Left ventricle myocardium inferior (tissue), 1 donor: Measurements from ENCODE around the gene IGSF21. TPM values are rescaled to one million over a fixed set of nuclear protein-coding genes. Genes with fewer than 3 reads are reported as not detected.

Source experiments
- DNase-seq: peaks from one replicate; pipeline ENCODE4 v3.0.0-alpha.2; 2020
- H3K27ac ChIP-seq: fragments of 200-600 bp; replicated peaks from 2 replicates; pipeline ENCODE4 v1.8.0; 2021
- H3K27me3 ChIP-seq: fragments of 200-600 bp; 2 replicates; pipeline ENCODE4 v1.8.0; 2021; ENCODE audit warnings: low read depth
- H3K36me3 ChIP-seq: fragments of 200-600 bp; 2 replicates; pipeline ENCODE4 v1.8.0; 2021
- H3K4me1 ChIP-seq: fragments of 200-600 bp; 2 replicates; pipeline ENCODE4 v1.8.0; 2021
- H3K4me3 ChIP-seq: fragments of 200-600 bp; 2 replicates; pipeline ENCODE4 v1.8.0; 2021; ENCODE audit warnings: mild to moderate bottlenecking, moderate library complexity
- H3K9me3 ChIP-seq: fragments of 200-600 bp; replicated peaks from 2 replicates; pipeline ENCODE4 v1.8.0; 2021
- CTCF ChIP-seq: fragments of 200-600 bp; IDR thresholded peaks from 2 replicates; pipeline ENCODE4 v1.8.0; 2021; ENCODE audit warnings: antibody characterized with exemption, mild to moderate bottlenecking, borderline replicate concordance
- intact Hi-C: fragments of 100-400 bp; cut with micrococcal nuclease; formaldehyde crosslinking; loops from one replicate; pipeline ENCODE4 v1.11.0; 2022
- total RNA-seq: library from RNA; stranded (reverse); fragmentation: NEBNext Ultra II Directional; extraction: Animal tissue kit (Norgen Biotek cat#: 25700); gene quantifications from one replicate; pipeline ENCODE4 v1.2.1, GENCODE V29; 2021
- donor health status: DM: no; HTN: yes; CAD: no; lungs with severe emphysema.

IGSF21 gene
- total RNA-seq, 1 donor from 2014 or later = 0.47 TPM

GRCh38 chr1:18079941-18080735 lies 27.5 kb upstream of the IGSF21 start:
- Histone ChIP-seq H3K27ac (no peak overlapping the region), H3K4me3 (no peak overlapping the region), H3K9me3 (no peaks in the 10 kb centered on the region), H3K36me3 (no peaks in the 10 kb centered on the region), H3K27me3 (peaks cover 90% of the 10 kb centered on the region), H3K4me1 (no peaks in the 10 kb centered on the region)
- no peak for DNase-seq
- intact Hi-C loops = no loop called here
- TF ChIP-seq CTCF = no peak

GRCh38 chr1:18085387-18086074 lies 22.1 kb upstream of the IGSF21 start:
- no peak for TF ChIP-seq CTCF
- H3K9me3 ChIP-seq = no peaks in the 10 kb centered on the region
- H3K27ac ChIP-seq = no peak overlapping the region
- intact Hi-C loops = no loop called here
- peaks cover 98% of the 10 kb centered on the region for H3K27me3 ChIP-seq
- no peaks in the 10 kb centered on the region for H3K4me1 ChIP-seq
- H3K36me3 ChIP-seq = no peaks in the 10 kb centered on the region
- no peak overlapping the region for H3K4me3 ChIP-seq
- DNase-seq = no peak

GRCh38 chr1:18088077-18088594 lies 19.5 kb upstream of the IGSF21 start:
- Histone ChIP-seq H3K27ac (no peak overlapping the region), H3K36me3 (no peaks in the 10 kb centered on the region), H3K4me1 (no peaks in the 10 kb centered on the region), H3K9me3 (no peaks in the 10 kb centered on the region), H3K27me3 (peaks cover 98% of the 10 kb centered on the region), H3K4me3 (no peak overlapping the region)
- DNase-seq = no peak
- no peak for TF ChIP-seq CTCF
- intact Hi-C loops = no loop called here

GRCh38 chr1:18089488-18089887 lies 18.1 kb upstream of the IGSF21 start:
- no peak for DNase-seq
- Histone ChIP-seq H3K36me3 (no peaks in the 10 kb centered on the region), H3K27me3 (peaks cover 99% of the 10 kb centered on the region), H3K4me3 (no peak overlapping the region), H3K9me3 (no peaks in the 10 kb centered on the region), H3K27ac (no peak overlapping the region), H3K4me1 (no peaks in the 10 kb centered on the region)
- no peak for TF ChIP-seq CTCF
- intact Hi-C loops = no loop called here

GRCh38 chr1:18090636-18091035 lies 17.0 kb upstream of the IGSF21 start:
- H3K27ac ChIP-seq = no peak overlapping the region
- H3K27me3 ChIP-seq = peaks cover 99% of the 10 kb centered on the region
- intact Hi-C loops = no loop called here
- H3K4me3 ChIP-seq = no peak overlapping the region
- no peaks in the 10 kb centered on the region for H3K36me3 ChIP-seq
- DNase-seq = no peak
- H3K4me1 ChIP-seq = no peaks in the 10 kb centered on the region
- no peak for TF ChIP-seq CTCF
- no peaks in the 10 kb centered on the region for H3K9me3 ChIP-seq
